Activated CD8-positive, alpha-beta T cell treated with anti-CD3 and anti-CD28 coated beads, Interleukin-2, amount 10 ng/mL, durations not matched to agents 7 days and 5 days (primary cell): Measurements from ENCODE around the gene HDHD3. TPM values are rescaled to one million over a fixed set of nuclear protein-coding genes. Genes with fewer than 3 reads are reported as not detected.
"Not testable (repeated sequence)": the region's sequence is repeated elsewhere in the genome, so short reads cannot be mapped to it uniquely, and the experiment has no call there.

ENCODE experiments used
- ATAC-seq: fragments of 150-1000 bp; cut with Tn5 transposase; one replicate; pipeline ENCODE4 v1.10.0; 2021; ENCODE audit warnings: moderate library complexity
- CTCF ChIA-PET: fragments of 350-600 bp; sonication (Branson Sonifier 250); formaldehyde crosslinking; loops from one replicate; lab custom pipeline; 2021; ENCODE audit warnings: antibody characterized with exemption; lab: Charles Lee
- POLR2A ChIA-PET: fragments of 350-600 bp; sonication (Branson Sonifier 250); formaldehyde crosslinking; loops from one replicate; lab custom pipeline; 2021; ENCODE audit warnings: antibody characterized with exemption; lab: Charles Lee
- DNase-seq: peaks from one replicate; pipeline ENCODE4 v3.0.0-alpha.2; 2020
- H3K27ac Mint-ChIP-seq: one replicate; pipeline ENCODE4 v1.8.0; 2021; ENCODE audit warnings: mild to moderate bottlenecking, mixed read lengths
- H3K27me3 Mint-ChIP-seq: one replicate; pipeline ENCODE4 v1.8.0; 2021; ENCODE audit warnings: low read depth, mixed read lengths
- H3K36me3 Mint-ChIP-seq: one replicate; pipeline ENCODE4 v1.8.0; 2021; ENCODE audit warnings: low read depth, mixed read lengths
- H3K4me1 Mint-ChIP-seq: one replicate; pipeline ENCODE4 v1.8.0; 2021; ENCODE audit warnings: low read depth, mixed read lengths
- H3K4me3 Mint-ChIP-seq: one replicate; pipeline ENCODE4 v1.8.0; 2021; ENCODE audit warnings: mild to moderate bottlenecking, mixed read lengths
- H3K9me3 Mint-ChIP-seq: one replicate; pipeline ENCODE4 v1.8.0; 2022; ENCODE audit warnings: mixed read lengths; ENCODE audit not compliant: insufficient read depth
- total RNA-seq, 2 experiments: library from RNA; stranded (reverse); gene quantifications; one replicate each; pipeline ENCODE4 v1.2.3, GENCODE V29; 2021

HDHD3 gene
- total RNA-seq, 2 experiments from 2014 or later = 14.0 to 15.3 TPM

- H3K36me3 Mint-ChIP-seq = peaks cover 13% of the 10 kb centered on the region
Observed at GRCh38 chr9:113388833-113389232, 12.0 kb upstream of the HDHD3 start.

GRCh38 chr9:113387560-113388230 is 10.9 kb upstream of the HDHD3 start:
- ChIA-PET POLR2A (no interaction called here), CTCF (interaction anchor here (1.3 kb wide), 1 partner anchor 14 kb away, joined by 4 read pairs; the partner anchor contains the start of gene ALAD)
- DNase-seq (no peak), ATAC-seq (no peak)
- Mint-ChIP-seq H3K27me3 (no peaks in the 10 kb centered on the region), H3K36me3 (peaks cover 11% of the 10 kb centered on the region), H3K9me3 (no peaks in the 10 kb centered on the region), H3K4me3 (no peak overlapping the region), H3K4me1 (no peaks in the 10 kb centered on the region), H3K27ac (no peak overlapping the region)

More at GRCh38 chr9:113388833-113389232, 12.0 kb upstream of the HDHD3 start:
- Mint-ChIP-seq H3K27me3 (no peaks in the 10 kb centered on the region), H3K27ac (no peak overlapping the region), H3K4me3 (no peak overlapping the region), H3K4me1 (no peaks in the 10 kb centered on the region), H3K9me3 (no peaks in the 10 kb centered on the region)
- ATAC-seq (no peak), DNase-seq (no peak)
- CTCF ChIA-PET = interaction anchor here (1.3 kb wide), 1 partner anchor 13 kb away, joined by 4 read pairs; the partner anchor contains the start of gene ALAD
- POLR2A ChIA-PET = no interaction called here

- ATAC-seq = no peak
- Mint-ChIP-seq H3K36me3 (peaks cover 11% of the 10 kb centered on the region), H3K4me3 (no peak overlapping the region), H3K4me1 (no peaks in the 10 kb centered on the region), H3K27ac (no peak overlapping the region), H3K9me3 (no peaks in the 10 kb centered on the region), H3K27me3 (no peaks in the 10 kb centered on the region)
- ChIA-PET CTCF (no interaction called here), POLR2A (interaction anchor here (0.8 kb wide), 1 partner anchor 9 kb away, joined by 4 read pairs; no protein-coding TSS in a partner anchor)
- no peak for DNase-seq
Observed at GRCh38 chr9:113386571-113387393, 10.0 kb upstream of the HDHD3 start.

DNA sequence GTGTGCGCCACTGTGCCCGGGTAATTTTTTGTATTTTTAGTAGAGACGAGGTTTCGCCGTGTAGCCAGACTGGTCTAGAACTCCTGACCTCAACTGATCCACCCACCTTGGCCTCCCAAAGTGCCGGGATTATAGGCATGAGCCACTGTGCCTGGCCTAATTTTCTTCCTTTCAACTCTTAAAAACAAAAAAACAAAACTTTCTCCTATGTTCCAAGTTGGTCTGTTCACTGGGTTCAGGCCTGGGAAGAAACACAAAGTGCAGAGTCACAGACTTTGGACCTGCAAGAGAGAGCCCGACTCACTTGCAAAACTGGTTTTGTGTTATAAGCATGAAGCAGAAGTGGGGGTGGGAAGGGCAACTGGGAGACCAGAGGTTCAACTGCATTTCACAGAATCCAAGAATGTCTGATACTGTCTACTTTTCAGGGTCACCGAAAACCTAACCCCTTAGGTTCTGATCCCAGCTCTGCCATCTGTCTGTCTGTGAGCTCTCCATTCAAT is 5.2 kb upstream of the HDHD3 start:
- Mint-ChIP-seq H3K27ac (no peak overlapping the region), H3K4me3 (no peak overlapping the region), H3K4me1 (no peaks in the 10 kb centered on the region), H3K36me3 (no peaks in the 10 kb centered on the region), H3K9me3 (no peaks in the 10 kb centered on the region), H3K27me3 (no peaks in the 10 kb centered on the region)
- DNase-seq (no peak), ATAC-seq (no peak)
- CTCF ChIA-PET = no interaction called here
- POLR2A ChIA-PET = no interaction called here

DNA sequence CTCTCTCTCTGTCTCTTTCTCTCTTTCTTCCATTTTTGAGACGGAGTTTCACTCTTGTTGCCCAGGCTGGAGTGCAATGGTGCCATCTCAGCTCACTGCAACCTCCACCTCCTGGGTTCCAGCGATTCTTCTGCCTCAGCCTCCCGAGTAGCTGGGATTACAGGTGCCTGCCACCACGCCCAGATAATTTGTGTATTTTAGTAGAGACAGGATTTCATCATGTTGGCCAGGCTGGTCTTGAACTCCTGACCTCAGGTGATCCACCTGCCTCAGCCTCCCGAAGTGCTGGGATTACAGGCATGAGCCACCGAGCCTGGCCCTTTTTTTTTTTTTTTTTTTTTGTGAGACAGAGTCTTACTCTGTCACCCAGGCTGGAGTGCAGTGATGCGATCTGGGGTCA is 4.7 kb upstream of the HDHD3 start:
- DNase-seq, H3K36me3 Mint-ChIP-seq, POLR2A ChIA-PET, ATAC-seq, H3K4me1 Mint-ChIP-seq, H3K27ac Mint-ChIP-seq, H3K27me3 Mint-ChIP-seq, H3K9me3 Mint-ChIP-seq, CTCF ChIA-PET, H3K4me3 Mint-ChIP-seq: not testable (repeated sequence)

DNA sequence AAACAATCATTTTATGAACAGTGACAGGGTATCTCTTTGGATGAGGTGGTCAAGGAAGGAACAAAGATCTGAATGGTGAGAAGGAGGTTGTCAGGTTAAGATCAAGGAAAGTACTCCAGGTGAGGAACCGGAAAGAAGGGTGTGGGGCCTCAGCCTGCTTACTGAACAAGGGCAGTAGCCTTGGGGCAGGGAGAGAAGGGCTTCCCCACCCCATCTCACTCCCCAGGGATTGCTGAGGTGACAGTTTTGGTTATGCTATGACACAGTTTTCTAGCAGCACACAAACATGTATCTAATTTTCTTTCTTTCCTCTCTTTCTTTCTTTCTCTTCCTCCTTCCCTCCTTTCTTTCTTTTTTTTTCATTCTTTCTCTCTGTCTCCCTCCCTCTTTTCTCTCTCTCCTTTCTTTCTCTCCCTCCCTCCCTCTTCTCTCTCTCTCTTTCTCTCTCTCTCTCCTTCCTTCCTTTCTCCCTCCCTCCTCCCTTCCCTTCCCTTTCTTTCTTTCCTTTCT is 4.1 kb upstream of the HDHD3 start:
- Mint-ChIP-seq H3K27ac (no peak overlapping the region), H3K4me3 (no peak overlapping the region), H3K4me1 (peaks cover 3% of the 10 kb centered on the region), H3K9me3 (no peaks in the 10 kb centered on the region), H3K27me3 (no peaks in the 10 kb centered on the region), H3K36me3 (no peaks in the 10 kb centered on the region)
- ATAC-seq (no peak), DNase-seq (no peak)
- ChIA-PET CTCF (no interaction called here), POLR2A (no interaction called here)

DNA sequence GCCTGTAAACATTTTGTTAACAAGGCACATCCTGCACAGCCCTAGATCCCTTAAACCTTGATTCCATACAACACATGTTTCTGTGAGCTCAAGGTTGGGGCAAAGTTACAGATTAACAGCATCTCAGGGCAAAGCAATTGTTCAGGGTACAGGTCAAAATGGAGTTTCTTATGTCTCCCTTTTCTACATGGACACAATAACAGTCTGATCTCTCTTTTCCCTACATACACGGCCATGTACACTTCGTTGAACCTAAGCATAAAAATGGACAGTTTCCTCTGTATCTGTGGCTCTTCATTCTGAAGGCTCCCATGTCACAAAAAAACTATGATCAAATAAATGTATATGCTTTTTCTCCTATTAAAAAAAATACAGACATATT is 3.0 kb upstream of the HDHD3 start:
- H3K36me3 Mint-ChIP-seq, DNase-seq, POLR2A ChIA-PET, CTCF ChIA-PET, H3K4me3 Mint-ChIP-seq, H3K27ac Mint-ChIP-seq, H3K9me3 Mint-ChIP-seq, H3K27me3 Mint-ChIP-seq, ATAC-seq: not testable (repeated sequence)
- H3K4me1 Mint-ChIP-seq = peaks cover 12% of the 10 kb centered on the region

DNA sequence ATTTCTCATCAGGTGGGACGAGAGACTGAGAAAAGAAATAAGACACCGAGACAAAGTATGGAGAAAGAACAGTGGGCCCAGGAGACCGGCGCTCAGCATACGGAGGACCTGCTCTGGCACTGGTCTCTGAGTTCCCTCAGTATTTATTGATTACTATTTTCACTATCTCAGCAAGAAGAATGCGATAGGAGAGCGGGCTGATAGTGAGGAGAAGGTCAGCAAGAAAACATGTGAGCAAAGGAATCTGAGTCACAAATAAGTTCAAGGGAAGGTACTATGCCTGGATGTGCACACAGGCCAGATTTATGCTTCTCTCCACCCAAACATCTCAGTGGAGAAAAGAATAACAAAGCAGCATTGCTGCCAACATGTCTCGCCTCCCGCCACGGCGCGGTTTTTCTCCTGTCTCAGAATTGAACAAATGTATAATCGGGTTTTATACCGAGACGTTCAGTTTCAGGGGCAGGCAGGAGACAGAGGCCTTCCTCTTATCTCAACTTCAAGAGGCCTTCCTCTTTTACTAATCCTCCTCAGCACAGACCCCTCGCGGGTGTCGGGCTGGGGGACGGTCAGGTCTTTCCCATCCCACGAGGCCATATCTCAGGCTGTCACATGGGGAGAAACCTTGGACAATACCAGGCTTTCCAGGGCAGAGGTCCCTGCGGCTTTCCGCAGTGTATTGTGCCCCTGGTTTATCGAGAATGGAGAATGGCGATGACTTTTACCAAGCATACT is 2.5 kb upstream of the HDHD3 start:
- CTCF ChIA-PET, POLR2A ChIA-PET, H3K27me3 Mint-ChIP-seq, H3K36me3 Mint-ChIP-seq, H3K27ac Mint-ChIP-seq, ATAC-seq, H3K9me3 Mint-ChIP-seq, H3K4me3 Mint-ChIP-seq, DNase-seq: not testable (repeated sequence)
- H3K4me1 Mint-ChIP-seq = peaks cover 13% of the 10 kb centered on the region

DNA sequence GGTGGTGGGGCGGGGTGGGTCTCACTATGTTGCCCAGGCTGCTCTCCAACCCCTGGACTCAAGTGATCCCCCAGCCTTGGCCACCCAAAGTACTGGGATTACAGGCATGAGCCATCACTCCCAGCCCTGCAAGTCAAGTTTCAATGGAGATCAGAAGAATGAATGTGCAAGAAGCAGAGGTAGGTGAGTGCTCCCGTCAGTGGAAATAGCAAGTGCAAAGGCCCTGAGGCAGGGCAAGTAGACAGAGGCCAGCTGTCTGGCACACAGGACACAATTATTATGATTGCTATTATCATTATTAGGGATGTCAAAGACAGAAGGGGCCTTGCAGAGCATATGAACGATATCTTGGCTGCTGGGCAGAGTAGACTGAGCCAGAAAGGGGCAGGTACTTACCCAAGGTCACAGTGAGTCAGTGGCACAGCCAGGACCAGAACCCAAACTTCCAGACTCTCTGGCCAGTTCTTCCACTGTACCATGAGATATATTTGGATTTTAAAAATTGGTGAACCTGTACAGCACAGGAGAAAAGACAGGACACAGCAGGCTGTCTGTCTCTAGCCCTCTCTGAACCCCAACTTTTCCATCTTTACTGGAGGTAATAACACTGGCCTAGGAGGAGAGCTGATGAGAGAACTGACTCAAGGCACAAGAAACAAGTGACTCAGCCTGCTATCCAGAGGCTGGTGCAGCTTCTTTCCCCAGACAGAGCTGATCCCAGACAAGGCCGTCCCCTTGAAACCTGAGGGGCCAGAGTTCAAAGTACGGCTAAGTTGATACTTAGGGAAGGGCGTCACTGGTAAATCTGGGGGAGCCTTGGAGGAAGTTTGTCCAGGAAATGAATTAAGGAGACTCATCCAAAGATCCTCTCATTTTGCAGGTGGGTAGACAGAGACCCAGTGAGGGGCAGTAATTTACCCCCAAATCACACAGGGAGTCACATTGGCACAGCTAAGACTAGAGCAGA is 1.4 kb downstream of the HDHD3 start:
- DNase-seq (no peak), ATAC-seq (no peak)
- Mint-ChIP-seq H3K4me3 (peak overlapping the region; percentile 83), H3K27me3 (no peaks in the 10 kb centered on the region), H3K9me3 (no peaks in the 10 kb centered on the region), H3K27ac (peak overlapping the region; percentile 66), H3K36me3 (peaks cover 10% of the 10 kb centered on the region), H3K4me1 (peaks cover 14% of the 10 kb centered on the region)
- ChIA-PET CTCF (no interaction called here), POLR2A (no interaction called here)

- ChIA-PET CTCF (no interaction called here), POLR2A (no interaction called here)
- Mint-ChIP-seq H3K27ac (no peak overlapping the region), H3K4me3 (no peak overlapping the region), H3K9me3 (no peaks in the 10 kb centered on the region), H3K4me1 (peaks cover 14% of the 10 kb centered on the region), H3K36me3 (peaks cover 10% of the 10 kb centered on the region), H3K27me3 (no peaks in the 10 kb centered on the region)
- ATAC-seq (no peak), DNase-seq (no peak)
Observed at GRCh38 chr9:113373676-113374392, 3.0 kb downstream of the HDHD3 start.
